C4-2B (cell line): ENCODE data around the gene NTRK1.

Experiments
- H3K27ac ChIP-seq: fragments of 450-650 bp; 2 replicates; pipeline ENCODE4 v1.5.1; 2017
- CTCF ChIP-seq: fragments of 450-650 bp; conservative IDR thresholded peaks from 2 replicates; pipeline ENCODE4 v1.5.1; 2017; ENCODE audit warnings: mild to moderate bottlenecking
- ZFX ChIP-seq: fragments of 450-650 bp; IDR thresholded peaks from 2 replicates; pipeline ENCODE4 v1.6.1; 2017

Gene NTRK1

GRCh38 chr1:156865258-156865657, 4.6 kb downstream of the NTRK1 start:
- TF ChIP-seq CTCF, result no peak
- TF ChIP-seq ZFX, result no peak

GRCh38 chr1:156865865-156866248, 5.2 kb downstream of the NTRK1 start:
- TF ChIP-seq ZFX, result no peak
- no peak for TF ChIP-seq CTCF
- no peak overlapping the region for H3K27ac ChIP-seq

More at GRCh38 chr1:156865258-156865657, 4.6 kb downstream of the NTRK1 start:
- H3K27ac ChIP-seq, result no peak overlapping the region

- no peak overlapping the region for H3K27ac ChIP-seq
- TF ChIP-seq CTCF (no peak), ZFX (no peak)
Observed at GRCh38 chr1:156866249-156866909, 5.7 kb downstream of the NTRK1 start.

- no peak for TF ChIP-seq ZFX
- no peak for TF ChIP-seq CTCF
- no peak overlapping the region for H3K27ac ChIP-seq
Observed at GRCh38 chr1:156868341-156868740, 7.7 kb downstream of the NTRK1 start.

- TF ChIP-seq CTCF (no peak), ZFX (no peak)
- H3K27ac ChIP-seq, result no peak overlapping the region
Observed at GRCh38 chr1:156869455-156869854, 8.8 kb downstream of the NTRK1 start.

GRCh38 chr1:156873659-156874058, 13.0 kb downstream of the NTRK1 start:
- TF ChIP-seq ZFX (no peak), CTCF (no peak)
- no peak overlapping the region for H3K27ac ChIP-seq

- TF ChIP-seq ZFX, result no peak
- no peak for TF ChIP-seq CTCF
- H3K27ac ChIP-seq, result no peak overlapping the region
Observed at GRCh38 chr1:156874142-156874541, 13.5 kb downstream of the NTRK1 start.
